ENCODE results near the gene GAS6.
"Not testable (repeated sequence)": the region's sequence is repeated elsewhere in the genome, so short reads cannot be mapped to it uniquely, and the experiment has no call there.

Gene GAS6

GRCh38 chr13:113804017-113804702 lies 59.7 kb downstream of the GAS6 start:
- DNase-seq, result no peak

GRCh38 chr13:113803409-113804016 lies 60.4 kb downstream of the GAS6 start:
- DNase-seq, result no peak

GRCh38 chr13:113802761-113803160 lies 61.1 kb downstream of the GAS6 start:
- no peak for DNase-seq

- DNase-seq, result peak; percentile 30
Measured at GRCh38 chr13:113802090-113802531, 61.8 kb downstream of the GAS6 start.

GRCh38 chr13:113801289-113801961 lies 62.5 kb downstream of the GAS6 start:
- no peak for DNase-seq

- DNase-seq, result no peak
Measured at GRCh38 chr13:113800576-113800926, 63.3 kb downstream of the GAS6 start.

GRCh38 chr13:113798200-113798811 lies 65.6 kb downstream of the GAS6 start:
- no peak for DNase-seq

- no peak for DNase-seq
Measured at GRCh38 chr13:113796964-113797676, 66.8 kb downstream of the GAS6 start.

GRCh38 chr13:113796211-113796963 lies 67.5 kb downstream of the GAS6 start:
- no peak for DNase-seq

- DNase-seq, result not testable (repeated sequence)
Measured at GRCh38 chr13:113795362-113795761, 68.5 kb downstream of the GAS6 start.

- no peak for DNase-seq
Measured at GRCh38 chr13:113794764-113795173, 69.1 kb downstream of the GAS6 start.

- no peak for DNase-seq
Measured at GRCh38 chr13:113794086-113794485, 69.8 kb downstream of the GAS6 start.

GRCh38 chr13:113793718-113794085 lies 70.2 kb downstream of the GAS6 start:
- no peak for DNase-seq

- DNase-seq, result no peak
Measured at GRCh38 chr13:113792886-113793717, 70.8 kb downstream of the GAS6 start.

GRCh38 chr13:113792236-113792770 lies 71.6 kb downstream of the GAS6 start:
- DNase-seq, result no peak

GRCh38 chr13:113791761-113792160 lies 72.1 kb downstream of the GAS6 start:
- DNase-seq, result no peak

- DNase-seq, result no peak
Measured at GRCh38 chr13:113791226-113791625, 72.7 kb downstream of the GAS6 start.

- not testable (repeated sequence) for DNase-seq
Measured at GRCh38 chr13:113789931-113790330, 73.9 kb downstream of the GAS6 start.

GRCh38 chr13:113789167-113789566 lies 74.7 kb downstream of the GAS6 start:
- no peak for DNase-seq

GRCh38 chr13:113788413-113789135 lies 75.3 kb downstream of the GAS6 start:
- DNase-seq, result no peak
